Erythroblast (primary cell): ENCODE results near the gene JPH4.

Experiments used
- GATA1 ChIP-seq: IDR thresholded peaks from 2 replicates; pipeline ENCODE4 v1.6.1; 2011; ENCODE audit warnings: low read depth, mild to moderate bottlenecking, control low read depth, low read length, moderate library complexity
- POLR2A ChIP-seq: IDR thresholded peaks from 2 replicates; pipeline ENCODE4 v1.6.1; 2011; ENCODE audit warnings: mild to moderate bottlenecking, low read length

DNA sequence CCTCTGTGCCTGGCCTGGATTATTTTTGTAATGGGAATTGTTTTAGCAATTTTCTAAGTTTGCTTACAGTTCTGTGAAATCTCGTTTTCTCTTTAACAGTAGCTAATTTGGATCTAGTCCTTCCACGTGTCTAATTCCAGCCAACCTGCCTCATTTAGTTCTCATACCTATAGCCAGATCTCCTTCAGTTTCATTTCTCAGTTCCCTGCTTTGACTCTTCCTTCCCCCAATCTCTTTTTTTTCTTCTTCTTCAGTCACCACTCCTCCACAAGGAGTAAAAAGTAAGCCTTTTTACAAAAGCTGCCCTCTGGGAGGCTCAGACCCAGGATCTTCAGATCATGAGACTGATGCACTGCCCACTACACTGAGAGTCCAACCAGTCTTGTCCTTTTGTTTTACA, 21.1 kb downstream of the JPH4 start:
- TF ChIP-seq POLR2A (no peak), GATA1 (no peak)
